H1 (cell line): ENCODE measurements around the gene NUP188. TPM values are rescaled to one million over a fixed set of nuclear protein-coding genes. Genes with fewer than 3 reads are reported as not detected.

Experiments used
- CTCF ChIA-PET: fragments of 300-600 bp; sonication (Branson Sonifier 250); formaldehyde crosslinking; loops from one replicate; lab custom pipeline; 2021; ENCODE audit not compliant: partially characterized antibody; lab: Charles Lee
- POLR2A ChIA-PET: fragments of 300-600 bp; sonication (Branson Sonifier 250); formaldehyde crosslinking; loops from one replicate; lab custom pipeline; 2021; ENCODE audit warnings: inconsistent platforms; ENCODE audit not compliant: partially characterized antibody; lab: Charles Lee
- DNase-seq, 2 experiments: peaks; one replicate each; pipeline versions ENCODE4 v3.0.0 to v3.0.0-alpha.2; 2010 to 2022; ENCODE audit warnings: low spot score in 2 of 2, low read depth in 1 of 2, mixed read lengths in 1 of 2
- FAIRE-seq: peaks from 2 replicates; lab custom pipeline; 2011; peaks lifted over from hg19 to GRCh38; lab: Jason Lieb, UNC
- H2AFZ ChIP-seq: 2 replicates; pipeline ENCODE4 v1.8.1; 2012; ENCODE audit warnings: low read length, inconsistent platforms
- H2AK5ac ChIP-seq: 2 replicates; pipeline ENCODE4 v1.6.1; 2013; ENCODE audit warnings: low read depth, low read length
- H2BK120ac ChIP-seq: replicated peaks from 2 replicates; pipeline ENCODE3; 2013; ENCODE audit warnings: low read depth, low read length, inconsistent platforms
- H2BK12ac ChIP-seq: 2 replicates; pipeline ENCODE4 v1.6.1; 2013; ENCODE audit warnings: low read depth, low read length
- H2BK15ac ChIP-seq: 2 replicates; pipeline ENCODE4 v1.6.1; 2013; ENCODE audit warnings: low read length
- H2BK20ac ChIP-seq: 2 replicates; pipeline ENCODE4 v1.6.1; 2013; ENCODE audit warnings: low read length
- H2BK5ac ChIP-seq: 2 replicates; pipeline ENCODE4 v1.6.1; 2013; ENCODE audit warnings: low read depth, low read length
- H3K14ac ChIP-seq: 2 replicates; pipeline ENCODE4 v1.6.1; 2013; ENCODE audit warnings: inconsistent platforms; ENCODE audit not compliant: insufficient read length
- H3K18ac ChIP-seq: 2 replicates; pipeline ENCODE4 v1.6.1; 2013; ENCODE audit warnings: low read length; ENCODE audit errors: extremely low read depth
- H3K23ac ChIP-seq: 2 replicates; pipeline ENCODE4 v1.6.1; 2013; ENCODE audit warnings: inconsistent platforms; ENCODE audit not compliant: insufficient read length
- H3K23me2 ChIP-seq: 2 replicates; pipeline ENCODE4 v1.6.1; 2013; ENCODE audit warnings: low read depth, low read length
- H3K27ac ChIP-seq: 2 replicates; pipeline ENCODE4 v1.6.1; 2011; ENCODE audit warnings: low read depth, low read length, inconsistent platforms
- H3K27me3 ChIP-seq, 4 experiments: replicated peaks in 1 of 4; 1 replicate in 1 of 4; 2 replicates in 3 of 4; pipeline versions ENCODE4 v1.6.1 to v1.8.1; 2011 to 2013; ENCODE audit warnings: low read length in 3 of 4, mild to moderate bottlenecking in 3 of 4, inconsistent platforms in 2 of 4, mixed read lengths in 2 of 4, moderate library complexity in 1 of 4; ENCODE audit not compliant: control insufficient read depth in 3 of 4, insufficient read depth in 3 of 4; ENCODE audit errors: extremely low read depth in 1 of 4
- H3K36me3 ChIP-seq, 4 experiments: 2 replicates each; pipeline versions ENCODE4 v1.6.1 to v1.8.1; 2011 to 2013; ENCODE audit warnings: mild to moderate bottlenecking in 4 of 4, low read length in 3 of 4, moderate library complexity in 2 of 4, control low read depth in 1 of 4, inconsistent platforms in 1 of 4; ENCODE audit not compliant: insufficient read depth in 4 of 4, control insufficient read depth in 2 of 4
- H3K4ac ChIP-seq: replicated peaks from 2 replicates; pipeline ENCODE3; 2013; ENCODE audit warnings: low read length, low read depth, mixed read lengths, inconsistent platforms; ENCODE audit not compliant: insufficient read length
- H3K4me1 ChIP-seq, 4 experiments: replicated peaks in 1 of 4; 1 replicate in 1 of 4; 2 replicates in 3 of 4; pipeline versions ENCODE4 v1.6.1 to v1.8.1; 2011 to 2013; ENCODE audit warnings: low read length in 3 of 4, inconsistent platforms in 2 of 4, mixed read lengths in 1 of 4; ENCODE audit not compliant: insufficient read depth in 4 of 4, control insufficient read depth in 3 of 4
- H3K4me2 ChIP-seq, 2 experiments: 2 replicates each; pipeline versions ENCODE4 v1.6.1 to v1.8.1; 2011 to 2013; ENCODE audit warnings: low read depth in 2 of 2, low read length in 2 of 2, control low read depth in 1 of 2, inconsistent platforms in 1 of 2, mild to moderate bottlenecking in 1 of 2; ENCODE audit not compliant: insufficient read depth in 1 of 2
- H3K4me3 ChIP-seq, 4 experiments: fragments of 200-600, 300-600 bp in 1 of 4; sonication (generic), shearing (Covaris generic), sonication (Bioruptor Twin) in 1 of 4; 2 replicates each; pipeline versions ENCODE4 v1.5.1 to v1.8.1; 2011 to 2016; ENCODE audit warnings: low read length in 4 of 4, low read depth in 3 of 4, control low read depth in 2 of 4, inconsistent platforms in 2 of 4, mild to moderate bottlenecking in 2 of 4, mixed read lengths in 1 of 4, moderate library complexity in 1 of 4; ENCODE audit not compliant: insufficient read depth in 2 of 4; ENCODE audit errors: extremely low read depth in 1 of 4
- H3K56ac ChIP-seq: replicated peaks from 2 replicates; pipeline ENCODE3; 2013; ENCODE audit warnings: low read depth, mild to moderate bottlenecking, mixed read lengths, low read length, inconsistent platforms; ENCODE audit not compliant: insufficient read length
- H3K79me1 ChIP-seq: 2 replicates; pipeline ENCODE4 v1.6.1; 2013; ENCODE audit warnings: low read depth, low read length, control low read depth
- H3K79me2 ChIP-seq, 2 experiments: 2 replicates each; pipeline versions ENCODE4 v1.6.1 to v1.8.1; 2012 to 2013; ENCODE audit warnings: low read length in 2 of 2, mild to moderate bottlenecking in 2 of 2, inconsistent platforms in 1 of 2; ENCODE audit not compliant: insufficient read depth in 2 of 2, control insufficient read depth in 1 of 2
- H3K9ac ChIP-seq, 4 experiments: replicated peaks in 1 of 4; 1 replicate in 1 of 4; 2 replicates in 3 of 4; pipeline versions ENCODE4 v1.6.1 to v1.8.1; 2011 to 2013; ENCODE audit warnings: low read depth in 3 of 4, low read length in 3 of 4, control low read depth in 2 of 4, mild to moderate bottlenecking in 2 of 4, moderate library complexity in 2 of 4, inconsistent platforms in 1 of 4; ENCODE audit errors: extremely low read depth in 1 of 4
- H3K9me3 ChIP-seq, 2 experiments: 2 replicates each; pipeline versions ENCODE4 v1.6.1 to v1.8.1; 2012 to 2013; ENCODE audit warnings: mild to moderate bottlenecking in 2 of 2, moderate library complexity in 2 of 2, control low read depth in 1 of 2, inconsistent platforms in 1 of 2, low read depth in 1 of 2, low read length in 1 of 2, mixed read lengths in 1 of 2; ENCODE audit not compliant: insufficient read depth in 2 of 2
- H4K20me1 ChIP-seq, 2 experiments: replicated peaks in 1 of 2; 2 replicates each; pipeline versions ENCODE3 to v1.8.1; 2011 to 2013; ENCODE audit warnings: inconsistent platforms in 2 of 2, low read length in 2 of 2, mild to moderate bottlenecking in 1 of 2; ENCODE audit not compliant: insufficient read depth in 2 of 2, control insufficient read depth in 1 of 2
- H4K5ac ChIP-seq: 2 replicates; pipeline ENCODE4 v1.6.1; 2013; ENCODE audit warnings: low read length, low read depth, mixed read lengths, inconsistent platforms; ENCODE audit not compliant: insufficient read length
- H4K8ac ChIP-seq: 2 replicates; pipeline ENCODE4 v1.8.0; 2013; ENCODE audit warnings: mild to moderate bottlenecking, moderate library complexity, low read length, inconsistent platforms; ENCODE audit not compliant: insufficient read depth; ENCODE audit errors: extremely low read depth
- H4K91ac ChIP-seq: replicated peaks from 2 replicates; pipeline ENCODE3; 2013; ENCODE audit warnings: low read length, mixed read lengths, inconsistent platforms; ENCODE audit not compliant: insufficient read length
- ATF2 ChIP-seq: IDR thresholded peaks from 2 replicates; pipeline ENCODE4 v1.6.1; 2012; ENCODE audit warnings: low read length, inconsistent platforms
- CEBPB ChIP-seq: IDR thresholded peaks from 2 replicates; pipeline ENCODE4 v1.6.1; 2012; ENCODE audit warnings: low read depth, low read length
- EP300 ChIP-seq, 2 experiments: IDR thresholded peaks; 1 replicate in 1 of 2; 2 replicates in 1 of 2; pipeline ENCODE4 v1.6.1; 2011 to 2012; ENCODE audit warnings: low read depth in 2 of 2, low read length in 2 of 2, mild to moderate bottlenecking in 2 of 2, borderline replicate concordance in 1 of 2, inconsistent platforms in 1 of 2, moderate library complexity in 1 of 2
- GABPA ChIP-seq: IDR thresholded peaks from 2 replicates; pipeline ENCODE4 v1.6.1; 2011; ENCODE audit warnings: mild to moderate bottlenecking, low read length, moderate library complexity, borderline replicate concordance; ENCODE audit not compliant: insufficient read depth
- NANOG ChIP-seq: IDR thresholded peaks from 2 replicates; pipeline ENCODE4 v1.6.1; 2011; ENCODE audit warnings: low read length, low read depth, mild to moderate bottlenecking, inconsistent platforms; ENCODE audit not compliant: insufficient read depth, poor library complexity, severe bottlenecking
- POU5F1 ChIP-seq: IDR thresholded peaks from 2 replicates; pipeline ENCODE4 v1.6.1; 2011; ENCODE audit warnings: low read depth, mild to moderate bottlenecking, low read length, moderate library complexity
- SIN3A ChIP-seq, 2 experiments: IDR thresholded peaks in 1 of 2; conservative IDR thresholded peaks in 1 of 2; 2 replicates each; pipeline ENCODE4 v1.6.1; 2011 to 2012; ENCODE audit warnings: low read length in 2 of 2, improper control_type of control experiment in 1 of 2, low read depth in 1 of 2, mild to moderate bottlenecking in 1 of 2
- SP4 ChIP-seq: IDR thresholded peaks from 2 replicates; pipeline ENCODE4 v1.6.1; 2012; ENCODE audit warnings: low read length, inconsistent platforms
- TCF12 ChIP-seq: IDR thresholded peaks from 2 replicates; pipeline ENCODE4 v1.6.1; 2011; ENCODE audit warnings: low read depth, mild to moderate bottlenecking, low read length
- WGBS, 2 experiments: shearing (Covaris generic) in 1 of 2; methylation state at CpG; one replicate each; pipeline versions ENCODE4 v1.1.6 to v1.1.7; 2013 to 2015; ENCODE audit warnings: low lambda C conversion rate in 2 of 2, mixed read lengths in 2 of 2, inconsistent platforms in 1 of 2, low coverage in 1 of 2, missing lambda C conversion rate in 1 of 2; ENCODE audit not compliant: insufficient replicate concordance in 2 of 2, insufficient coverage in 1 of 2, insufficient read length in 1 of 2; ENCODE audit errors: extremely low coverage in 1 of 2, missing lambda C conversion rate in 1 of 2; 5-methylcytosine and 5-hydroxymethylcytosine counted together
- polyA plus RNA-seq, 7 experiments: library from polyadenylated mRNA; depleted of rRNA in 3 of 7; stranded (reverse) in 5 of 7; unstranded in 2 of 7; fragments of >200 nt in 5 of 7; fragments of 200-250 nt in 2 of 7; gene quantifications; 1 replicate in 5 of 7; 2 replicates in 1 of 7; 4 replicates in 1 of 7; pipeline versions ENCODE4 v1.2.1 to v1.2.3, GENCODE V29; 2011 to 2013; ENCODE audit warnings: missing spikeins in 2 of 7, mixed read lengths in 2 of 7
- total RNA-seq: library from RNA; stranded (reverse); fragmentation: NEBNext Ultra II Directional; extraction: Animal tissue kit (Norgen Biotek cat#: 25700); gene quantifications from 2 replicates; pipeline ENCODE4 v1.2.1, GENCODE V29; 2021

Gene NUP188
- total and polyA plus RNA-seq, 2 of the 8 experiments (the other 6 are each of a cell fraction or from before 2014, with no cell fraction given): 90.1 to 111 TPM

- Histone ChIP-seq H4K5ac (no peak overlapping the region), H3K9ac (no peak overlapping the region), H2BK20ac (no peak overlapping the region), H4K91ac (no peak overlapping the region), H3K18ac (no peak overlapping the region), H2BK120ac (no peak overlapping the region), H2BK12ac (no peak overlapping the region; the same call in 1 of the 2 replicates), H3K56ac (no peak overlapping the region), H3K14ac (no peak overlapping the region), H2BK15ac (no peak overlapping the region), H3K4ac (no peak overlapping the region), H3K4me1 (peaks cover 0 to 6% (median 5%) of the 10 kb centered on the region in 4 experiments; a peak in 5 of 7 replicates), H2BK5ac (peak overlapping the region; percentile 44; the same call in 1 of the 2 replicates), H3K27ac (no peak overlapping the region), H3K4me2 (no peak overlapping the region), H2AFZ (no peak overlapping the region), H4K20me1 (peaks cover 0 to 3% of the 10 kb centered on the region in 2 experiments), H3K79me1 (peaks cover 2% of the 10 kb centered on the region; the same call in 1 of the 2 replicates), H3K23me2 (peaks cover 8% of the 10 kb centered on the region), H3K27me3 (no peaks in the 10 kb centered on the region), H2AK5ac (0 out of 2 replicates have a peak overlapping the region, but pooled peaks have one; percentile 39), H3K23ac (no peak overlapping the region), H3K79me2 (peaks cover 0 to 12% of the 10 kb centered on the region in 2 experiments; a peak in 3 of 4 replicates), H3K4me3 (no peak overlapping the region), H4K8ac (0 out of 2 replicates have a peak overlapping the region, but pooled peaks have one; percentile 73), H3K9me3 (no peaks in the 10 kb centered on the region), H3K36me3 (no peaks in the 10 kb centered on the region)
- WGBS, 2 experiments: 91% methylated on average over 11 of the region's 12 CpGs; no CpG with 5 or more reads in 1 of the 2 experiments
- ChIA-PET POLR2A (interaction anchor here (1.2 kb wide), 1 partner anchor 11 kb away, joined by 5 read pairs; no protein-coding TSS in a partner anchor), CTCF (interaction anchor here (0.6 to 1.3 kb wide), 2 partner anchors 23 to 183 kb away, joined by 3 to 4 read pairs; no protein-coding TSS in a partner anchor)
- FAIRE-seq (no peak), DNase-seq (no peak)
- TF ChIP-seq ATF2 (no peak), EP300 (IDR thresholded peaks at IDR 0.05; ENCODE audit: borderline replicate concordance in 1 of 2, low read depth in 2 of 2, low read length in 2 of 2) (no peak), GABPA (no peak), SP4 (no peak), CEBPB (no peak), NANOG (no peak), POU5F1 (no peak), TCF12 (no peak), SIN3A (conservative IDR thresholded peaks at IDR 0.05 in 1 of 2, IDR thresholded peaks at IDR 0.05 in 1 of 2; ENCODE audit: low read depth in 1 of 2, low read length in 2 of 2) (no peak)
These were observed 85.2 kb downstream of the NUP188 start for GRCh38 chr9:129032541-129033159.
